GM18511 (cell line): ENCODE data around the gene PRAMEF20.

ENCODE experiments used
- ATAC-seq: cut with Tn5 transposase; IDR thresholded peaks from one replicate; pipeline ENCODE4 v1.9.1; 2021; ENCODE audit warnings: mild to moderate bottlenecking, moderate library complexity; ENCODE audit not compliant: unreplicated experiment

PRAMEF20 gene

GRCh38 chr1:13461977-13462376 lies 51.7 kb downstream of the PRAMEF20 start:
- no peak for ATAC-seq

GRCh38 chr1:13462682-13463081 lies 52.4 kb downstream of the PRAMEF20 start:
- ATAC-seq, result no peak

- no peak for ATAC-seq
Observed at GRCh38 chr1:13465515-13465914, 55.3 kb downstream of the PRAMEF20 start.

GRCh38 chr1:13469343-13469742 lies 59.1 kb downstream of the PRAMEF20 start:
- no peak for ATAC-seq
